H1 (cell line): ENCODE results near the gene TBX15. TPM values are rescaled to one million over a fixed set of nuclear protein-coding genes. Genes with fewer than 3 reads are reported as not detected.

Experiments
- SAP30 ChIP-seq: fragments of 300-600 bp; sonication (generic); IDR thresholded peaks from 2 replicates; pipeline ENCODE4 v1.7.1; 2012; ENCODE audit warnings: low read length, moderate library complexity, mild to moderate bottlenecking, inconsistent platforms; ENCODE audit not compliant: insufficient read depth, insufficient replicate concordance
- polyA plus RNA-seq, 7 experiments: library from polyadenylated mRNA; depleted of rRNA in 3 of 7; stranded (reverse) in 5 of 7; unstranded in 2 of 7; fragments of >200 nt in 5 of 7; fragments of 200-250 nt in 2 of 7; gene quantifications; 1 replicate in 5 of 7; 2 replicates in 1 of 7; 4 replicates in 1 of 7; pipeline versions ENCODE4 v1.2.1 to v1.2.3, GENCODE V29; 2011 to 2013; ENCODE audit warnings: missing spikeins in 2 of 7, mixed read lengths in 2 of 7
- total RNA-seq: library from RNA; stranded (reverse); fragmentation: NEBNext Ultra II Directional; extraction: Animal tissue kit (Norgen Biotek cat#: 25700); gene quantifications from 2 replicates; pipeline ENCODE4 v1.2.1, GENCODE V29; 2021
- TF ChIP-seq, protein P1 (sequence below), 3 experiments: IDR thresholded peaks; 1 replicate in 2 of 3; 2 replicates in 1 of 3; pipeline versions ENCODE4 v1.5.1 to v1.6.1; 2011; ENCODE audit warnings: low read length in 3 of 3, mild to moderate bottlenecking in 3 of 3, inconsistent platforms in 2 of 3, low read depth in 1 of 3, moderate library complexity in 1 of 3; ENCODE audit not compliant: insufficient read depth in 1 of 3; ENCODE audit errors: control extremely low read depth in 1 of 3

The TBX15 gene
- total and polyA plus RNA-seq, 2 of the 8 experiments (the other 6 are each of a cell fraction or from before 2014, with no cell fraction given) = 0.14 to 0.24 TPM

GRCh38 chr1:118878661-118879060 is 109.5 kb downstream of the TBX15 start (continued):
- no peak for TF ChIP-seq SAP30
- TF ChIP-seq, protein P1, sequence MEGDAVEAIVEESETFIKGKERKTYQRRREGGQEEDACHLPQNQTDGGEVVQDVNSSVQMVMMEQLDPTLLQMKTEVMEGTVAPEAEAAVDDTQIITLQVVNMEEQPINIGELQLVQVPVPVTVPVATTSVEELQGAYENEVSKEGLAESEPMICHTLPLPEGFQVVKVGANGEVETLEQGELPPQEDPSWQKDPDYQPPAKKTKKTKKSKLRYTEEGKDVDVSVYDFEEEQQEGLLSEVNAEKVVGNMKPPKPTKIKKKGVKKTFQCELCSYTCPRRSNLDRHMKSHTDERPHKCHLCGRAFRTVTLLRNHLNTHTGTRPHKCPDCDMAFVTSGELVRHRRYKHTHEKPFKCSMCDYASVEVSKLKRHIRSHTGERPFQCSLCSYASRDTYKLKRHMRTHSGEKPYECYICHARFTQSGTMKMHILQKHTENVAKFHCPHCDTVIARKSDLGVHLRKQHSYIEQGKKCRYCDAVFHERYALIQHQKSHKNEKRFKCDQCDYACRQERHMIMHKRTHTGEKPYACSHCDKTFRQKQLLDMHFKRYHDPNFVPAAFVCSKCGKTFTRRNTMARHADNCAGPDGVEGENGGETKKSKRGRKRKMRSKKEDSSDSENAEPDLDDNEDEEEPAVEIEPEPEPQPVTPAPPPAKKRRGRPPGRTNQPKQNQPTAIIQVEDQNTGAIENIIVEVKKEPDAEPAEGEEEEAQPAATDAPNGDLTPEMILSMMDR (IDR thresholded peaks at IDR 0.05; ENCODE audit: control extremely low read depth in 1 of 3, insufficient read depth in 1 of 3, low read depth in 1 of 3, low read length in 3 of 3) = no peak
